Measurements from ENCODE around the gene MGLL.

Gene MGLL

DNA sequence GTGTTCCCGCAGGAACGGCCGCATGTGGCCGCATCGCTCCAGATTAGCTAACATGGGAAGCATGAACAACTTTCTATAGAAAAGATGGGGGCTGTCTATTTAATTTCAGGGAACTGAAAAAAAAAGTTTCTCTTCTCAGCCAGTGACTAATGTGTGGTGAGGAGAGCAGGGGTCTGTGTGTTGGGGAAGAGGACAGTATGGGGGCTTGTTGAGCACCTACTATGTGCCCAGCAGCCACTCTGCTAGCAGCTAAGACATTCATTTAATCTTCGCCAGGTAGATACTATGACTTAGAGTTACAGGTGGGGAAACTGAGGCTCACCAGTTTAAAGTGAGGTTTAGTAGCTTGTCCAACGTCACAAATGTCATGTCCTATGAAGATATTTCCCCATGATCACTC lies 56.6 kb downstream of the MGLL start:
- no peak overlapping the region for H3K9ac ChIP-seq (ENCODE audit: low read length)
- no peak overlapping the region for H2AFZ ChIP-seq (ENCODE audit: low read length)
- no peaks in the 10 kb centered on the region for H3K9me2 ChIP-seq (ENCODE audit: low read depth, low read length)
- H3K36me3 ChIP-seq (ENCODE audit: insufficient read depth, low read length), result no peaks in the 10 kb centered on the region
- no peaks in the 10 kb centered on the region for H3K79me2 ChIP-seq (ENCODE audit: insufficient read depth, low read length)
- no peak overlapping the region for H3K4me2 ChIP-seq (ENCODE audit: low read length)
- TF ChIP-seq EZH2 (IDR thresholded peaks at IDR 0.05; ENCODE audit: borderline replicate concordance, low read length), result no peak
- TF ChIP-seq, protein P1, sequence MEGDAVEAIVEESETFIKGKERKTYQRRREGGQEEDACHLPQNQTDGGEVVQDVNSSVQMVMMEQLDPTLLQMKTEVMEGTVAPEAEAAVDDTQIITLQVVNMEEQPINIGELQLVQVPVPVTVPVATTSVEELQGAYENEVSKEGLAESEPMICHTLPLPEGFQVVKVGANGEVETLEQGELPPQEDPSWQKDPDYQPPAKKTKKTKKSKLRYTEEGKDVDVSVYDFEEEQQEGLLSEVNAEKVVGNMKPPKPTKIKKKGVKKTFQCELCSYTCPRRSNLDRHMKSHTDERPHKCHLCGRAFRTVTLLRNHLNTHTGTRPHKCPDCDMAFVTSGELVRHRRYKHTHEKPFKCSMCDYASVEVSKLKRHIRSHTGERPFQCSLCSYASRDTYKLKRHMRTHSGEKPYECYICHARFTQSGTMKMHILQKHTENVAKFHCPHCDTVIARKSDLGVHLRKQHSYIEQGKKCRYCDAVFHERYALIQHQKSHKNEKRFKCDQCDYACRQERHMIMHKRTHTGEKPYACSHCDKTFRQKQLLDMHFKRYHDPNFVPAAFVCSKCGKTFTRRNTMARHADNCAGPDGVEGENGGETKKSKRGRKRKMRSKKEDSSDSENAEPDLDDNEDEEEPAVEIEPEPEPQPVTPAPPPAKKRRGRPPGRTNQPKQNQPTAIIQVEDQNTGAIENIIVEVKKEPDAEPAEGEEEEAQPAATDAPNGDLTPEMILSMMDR (IDR thresholded peaks at IDR 0.05; ENCODE audit: low read length), result no peak
- no peak overlapping the region for H3K27ac ChIP-seq (ENCODE audit: low read depth, low read length, poor library complexity, severe bottlenecking)
- H3K4me1 ChIP-seq (ENCODE audit: insufficient read depth, low read length, severe bottlenecking), result peaks cover 16% of the 10 kb centered on the region
- H4K20me1 ChIP-seq (ENCODE audit: insufficient read depth, low read length), result no peaks in the 10 kb centered on the region
- H3K27me3 ChIP-seq (ENCODE audit: insufficient read depth, low read length), result no peaks in the 10 kb centered on the region; the same call in 1 of the 2 replicates
- H3F3A ChIP-seq (ENCODE audit: insufficient read depth, low read length), result no peaks in the 10 kb centered on the region
- no peak overlapping the region for H3K4me3 ChIP-seq (ENCODE audit: low read depth, low read length, poor library complexity, severe bottlenecking)
- H3K9me3 ChIP-seq (ENCODE audit: low read length), result no peaks in the 10 kb centered on the region

DNA sequence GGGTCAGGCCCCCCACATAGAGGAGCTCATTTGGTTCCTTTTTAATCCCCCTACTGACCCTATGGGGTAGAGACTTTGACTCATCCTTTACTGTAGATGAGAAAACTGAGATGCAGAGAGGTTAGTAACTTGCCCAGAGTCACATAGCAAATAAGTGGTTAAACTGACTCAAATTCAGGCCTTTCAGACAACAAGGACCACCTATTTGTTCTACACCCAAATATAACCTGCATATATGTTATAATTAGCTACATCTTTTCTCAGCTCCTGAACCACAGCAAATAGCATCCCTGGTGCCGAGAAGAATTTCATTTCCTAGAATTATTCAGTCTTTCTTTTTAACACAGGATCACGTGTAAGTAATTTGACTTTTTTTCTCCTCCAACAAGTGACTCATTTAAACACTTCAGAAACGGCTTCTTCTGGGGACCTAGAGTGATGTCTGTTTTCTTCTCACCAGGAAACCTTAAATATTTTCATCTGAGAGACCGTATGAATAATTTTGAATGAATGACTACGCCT lies 57.4 kb downstream of the MGLL start:
- no peak overlapping the region for H3K4me2 ChIP-seq (ENCODE audit: low read length)
- no peaks in the 10 kb centered on the region for H3K79me2 ChIP-seq (ENCODE audit: insufficient read depth, low read length)
- H3K9ac ChIP-seq (ENCODE audit: low read length), result no peak overlapping the region
- no peaks in the 10 kb centered on the region for H3K9me3 ChIP-seq (ENCODE audit: low read length)
- H3K4me1 ChIP-seq (ENCODE audit: insufficient read depth, low read length, severe bottlenecking), result peaks cover 16% of the 10 kb centered on the region
- H2AFZ ChIP-seq (ENCODE audit: low read length), result no peak overlapping the region
- no peak for TF ChIP-seq EZH2 (IDR thresholded peaks at IDR 0.05; ENCODE audit: borderline replicate concordance, low read length)
- TF ChIP-seq, protein P1 (IDR thresholded peaks at IDR 0.05; ENCODE audit: low read length), result no peak
- no peaks in the 10 kb centered on the region for H3K36me3 ChIP-seq (ENCODE audit: insufficient read depth, low read length)
- no peaks in the 10 kb centered on the region for H4K20me1 ChIP-seq (ENCODE audit: insufficient read depth, low read length)
- H3F3A ChIP-seq (ENCODE audit: insufficient read depth, low read length), result no peaks in the 10 kb centered on the region
- no peak overlapping the region for H3K27ac ChIP-seq (ENCODE audit: low read depth, low read length, poor library complexity, severe bottlenecking)
- no peaks in the 10 kb centered on the region for H3K9me2 ChIP-seq (ENCODE audit: low read depth, low read length)
- no peaks in the 10 kb centered on the region; the same call in 1 of the 2 replicates for H3K27me3 ChIP-seq (ENCODE audit: insufficient read depth, low read length)
- H3K4me3 ChIP-seq (ENCODE audit: low read depth, low read length, poor library complexity, severe bottlenecking), result no peak overlapping the region

DNA sequence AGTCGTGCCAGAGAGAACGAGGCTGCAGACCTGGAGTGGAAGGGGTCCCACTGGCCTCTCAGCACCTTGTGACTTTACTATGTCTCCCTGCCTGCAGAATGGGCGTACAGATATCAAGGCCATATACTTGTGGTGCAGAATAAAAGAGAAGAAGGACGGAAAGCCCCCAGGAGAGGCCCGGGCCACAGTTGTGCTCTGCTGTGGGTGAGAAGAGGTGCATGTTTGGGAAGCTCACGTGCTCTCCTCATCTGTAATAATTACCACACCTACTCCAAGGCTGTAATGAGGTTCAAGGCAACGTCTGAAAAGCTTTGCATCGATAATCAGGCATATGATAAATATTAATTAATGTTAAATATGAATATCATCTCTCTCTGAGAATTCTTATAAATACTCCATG lies 58.0 kb downstream of the MGLL start:
- no peaks in the 10 kb centered on the region for H4K20me1 ChIP-seq (ENCODE audit: insufficient read depth, low read length)
- no peaks in the 10 kb centered on the region for H3K9me2 ChIP-seq (ENCODE audit: low read depth, low read length)
- no peak overlapping the region for H3K9ac ChIP-seq (ENCODE audit: low read length)
- H3K36me3 ChIP-seq (ENCODE audit: insufficient read depth, low read length), result no peaks in the 10 kb centered on the region
- no peak overlapping the region for H3K27ac ChIP-seq (ENCODE audit: low read depth, low read length, poor library complexity, severe bottlenecking)
- H3K9me3 ChIP-seq (ENCODE audit: low read length), result no peaks in the 10 kb centered on the region
- no peak overlapping the region for H3K4me2 ChIP-seq (ENCODE audit: low read length)
- no peaks in the 10 kb centered on the region for H3K79me2 ChIP-seq (ENCODE audit: insufficient read depth, low read length)
- H3K27me3 ChIP-seq (ENCODE audit: insufficient read depth, low read length), result no peaks in the 10 kb centered on the region; the same call in 1 of the 2 replicates
- H3F3A ChIP-seq (ENCODE audit: insufficient read depth, low read length), result no peaks in the 10 kb centered on the region
- peaks cover 16% of the 10 kb centered on the region for H3K4me1 ChIP-seq (ENCODE audit: insufficient read depth, low read length, severe bottlenecking)
- TF ChIP-seq EZH2 (IDR thresholded peaks at IDR 0.05; ENCODE audit: borderline replicate concordance, low read length), result no peak
- TF ChIP-seq, protein P1 (IDR thresholded peaks at IDR 0.05; ENCODE audit: low read length), result no peak
- no peak overlapping the region for H2AFZ ChIP-seq (ENCODE audit: low read length)
- no peak overlapping the region for H3K4me3 ChIP-seq (ENCODE audit: low read depth, low read length, poor library complexity, severe bottlenecking)

All from OCI-LY1 (cell line).